GM15510 (cell line): Measurements from ENCODE around the gene MAPKBP1.

Experiments
- POLR2A ChIP-seq: IDR thresholded peaks from 3 replicates; pipeline ENCODE4 v1.6.1; 2011; ENCODE audit warnings: borderline replicate concordance; ENCODE audit not compliant: insufficient read length; ENCODE audit errors: extremely low read depth

MAPKBP1 gene

GRCh38 chr15:41779662-41780157 is 5.4 kb downstream of the MAPKBP1 start:
- no peak for TF ChIP-seq POLR2A

- TF ChIP-seq POLR2A = no peak
Observed at GRCh38 chr15:41780266-41780665, 6.0 kb downstream of the MAPKBP1 start.

DNA sequence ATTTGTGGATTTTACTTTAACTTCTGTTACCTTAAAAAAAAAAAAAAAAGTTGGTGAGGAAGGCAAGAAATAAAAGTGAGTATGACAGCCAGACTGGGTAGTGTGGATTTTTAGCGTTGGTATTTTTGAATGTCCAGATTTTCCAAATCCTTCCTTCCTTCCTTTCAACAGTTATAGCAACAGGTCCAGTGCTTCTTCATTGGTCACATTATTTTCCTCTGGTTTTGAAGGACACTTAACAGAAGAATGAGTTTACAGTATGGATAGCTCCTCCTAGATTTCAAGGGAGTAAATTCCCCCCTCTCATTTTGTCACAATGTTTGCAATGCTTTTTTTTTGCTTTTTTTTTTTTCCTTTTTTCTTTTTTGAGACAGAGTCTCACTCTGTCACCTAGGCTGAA is 6.4 kb downstream of the MAPKBP1 start:
- no peak for TF ChIP-seq POLR2A

- no peak for TF ChIP-seq POLR2A
Observed at GRCh38 chr15:41782371-41783282, 8.3 kb downstream of the MAPKBP1 start.

GRCh38 chr15:41783296-41783695 is 9.0 kb downstream of the MAPKBP1 start:
- no peak for TF ChIP-seq POLR2A

- TF ChIP-seq POLR2A = no peak
Observed at GRCh38 chr15:41788262-41788661, 14.0 kb downstream of the MAPKBP1 start.

GRCh38 chr15:41789236-41789635 is 15.0 kb downstream of the MAPKBP1 start:
- TF ChIP-seq POLR2A = no peak

DNA sequence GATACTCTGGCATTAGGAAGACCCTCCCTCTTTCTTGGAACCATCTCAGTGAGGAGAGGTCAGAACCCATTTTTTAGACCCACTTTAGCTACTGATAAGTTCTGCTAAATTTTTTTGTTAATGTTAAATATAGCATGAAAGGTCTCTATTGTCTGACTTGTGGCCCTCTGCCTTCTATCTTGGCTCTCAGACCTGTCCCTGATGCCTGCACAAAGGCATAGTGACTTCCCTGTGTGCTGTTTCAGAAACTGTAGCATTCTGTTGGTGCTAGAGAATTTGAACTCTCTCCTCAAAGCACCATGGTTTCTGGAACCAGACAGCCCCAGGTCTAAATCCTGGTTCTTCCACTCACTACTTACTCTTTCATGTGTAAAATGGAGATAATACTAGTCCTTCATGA is 15.4 kb downstream of the MAPKBP1 start:
- TF ChIP-seq POLR2A = no peak

- no peak for TF ChIP-seq POLR2A
Observed at GRCh38 chr15:41790169-41790568, 15.9 kb downstream of the MAPKBP1 start.

- TF ChIP-seq POLR2A = no peak
Observed at GRCh38 chr15:41790756-41791546, 16.7 kb downstream of the MAPKBP1 start.

- TF ChIP-seq POLR2A = no peak
Observed at GRCh38 chr15:41791547-41791937, 17.3 kb downstream of the MAPKBP1 start.

DNA sequence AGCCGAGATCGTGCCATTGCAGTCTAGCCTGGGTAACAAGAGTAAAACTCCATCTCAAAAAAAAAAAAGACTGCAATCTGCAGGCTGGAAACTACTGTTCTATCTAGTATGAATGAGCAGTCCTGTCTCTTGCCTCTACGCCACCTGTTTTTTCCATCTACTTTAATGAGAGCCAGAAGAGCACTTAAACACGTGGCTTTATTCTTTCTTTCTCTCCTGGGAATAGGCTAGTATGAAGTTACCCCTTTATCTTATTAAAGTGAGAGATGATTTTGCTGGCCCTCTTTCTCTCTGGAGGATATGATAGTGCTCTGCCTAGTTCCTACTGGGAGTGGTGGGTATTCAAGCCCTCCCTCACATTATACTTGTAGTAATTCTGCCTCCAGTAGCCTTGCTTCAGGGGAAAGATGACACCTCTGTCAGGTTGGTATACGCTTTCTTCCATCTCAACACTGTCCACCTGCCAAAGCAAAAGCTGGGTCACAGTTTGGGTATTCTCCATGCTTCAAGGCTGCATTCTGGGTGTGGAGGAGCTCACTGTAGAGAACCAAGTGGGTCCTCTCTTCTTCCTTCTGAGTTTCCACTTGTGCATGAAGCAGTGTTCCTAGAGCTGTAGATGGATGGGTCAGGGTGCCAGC is 17.8 kb downstream of the MAPKBP1 start:
- no peak for TF ChIP-seq POLR2A

DNA sequence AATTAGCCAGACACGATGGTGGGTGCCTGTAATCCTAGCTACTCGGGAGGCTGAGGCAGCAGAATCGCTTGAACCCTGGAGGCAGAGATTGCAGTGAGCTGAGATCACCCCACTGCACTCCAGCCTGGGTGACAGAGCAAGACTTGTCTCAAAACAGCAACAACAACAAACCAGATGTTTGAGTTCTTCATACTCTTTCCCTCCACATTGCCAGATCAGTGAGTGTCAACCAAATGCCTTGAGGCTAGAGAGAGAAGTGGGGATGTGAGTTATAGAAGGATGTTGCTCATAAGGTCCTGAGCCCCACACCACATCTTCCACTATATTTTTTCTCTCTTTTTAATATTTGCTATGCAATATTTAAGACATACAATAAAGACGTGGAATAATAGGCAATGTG is 19.8 kb downstream of the MAPKBP1 start:
- TF ChIP-seq POLR2A = no peak

- TF ChIP-seq POLR2A = no peak
Observed at GRCh38 chr15:41795996-41796856, 21.9 kb downstream of the MAPKBP1 start.

DNA sequence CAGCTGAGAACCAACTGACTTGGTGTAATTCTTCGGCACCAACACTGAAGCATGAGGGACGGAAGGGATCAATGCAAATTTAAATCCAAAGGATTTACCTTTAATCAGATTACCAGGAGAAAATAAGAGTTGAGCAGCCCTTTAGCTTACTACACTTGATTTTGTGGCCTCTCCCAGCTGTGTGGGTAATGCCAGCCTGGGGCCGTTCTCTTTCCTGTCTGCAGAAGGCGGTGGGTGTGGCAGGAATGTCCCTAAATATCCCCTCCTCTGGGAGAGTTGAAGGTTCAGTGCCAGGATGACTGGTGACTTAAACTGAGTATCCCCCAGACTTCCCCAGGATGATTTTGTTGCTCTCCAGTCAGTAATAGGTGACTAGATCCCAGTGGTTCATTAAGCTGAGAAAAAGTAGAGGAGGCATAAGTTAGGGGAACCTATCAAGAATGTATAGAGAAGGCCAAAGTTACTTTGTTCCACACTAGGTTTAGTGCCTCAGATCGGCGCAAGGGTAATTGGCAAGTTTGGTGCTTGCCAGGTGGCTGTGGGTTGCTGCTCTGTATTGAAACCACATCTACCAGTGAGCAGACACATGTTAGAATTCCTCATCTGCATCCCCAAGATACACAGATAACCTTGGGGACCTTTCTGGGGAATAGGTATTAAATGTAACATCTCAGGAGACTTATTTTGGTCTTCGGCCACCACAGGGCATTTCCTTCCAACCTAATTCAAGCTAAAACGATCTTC is 23.1 kb downstream of the MAPKBP1 start:
- no peak for TF ChIP-seq POLR2A
